ENCODE data around the gene ISCA2. TPM values are rescaled to one million over a fixed set of nuclear protein-coding genes. Genes with fewer than 3 reads are reported as not detected.

ISCA2 gene
- total RNA-seq = 9.0 and 30.7 TPM in 2 replicates

GRCh38 chr14:74493343-74494261 is at the start of gene ISCA2:
ISCA2 (plus strand) TSS chr14:74493765; CDS start chr14:74493775, 10 bp downstream.

GRCh38 chr14:74492776-74493342 is 706 bp upstream of the ISCA2 start, which contains the start of gene NPC2:
NPC2 (minus strand) TSS chr14:74493305; CDS start chr14:74493274, 31 bp downstream.

Other genes starting within 250 kb of the ISCA2 start
- gene ABCD4, start 190.8 kb upstream of the ISCA2 start, total RNA-seq = 18.1 and 25.5 TPM in 2 replicates
- not detected in 2 replicates for gene VRTN, start 145.3 kb upstream of the ISCA2 start, total RNA-seq
- gene SYNDIG1L, start 67.6 kb upstream of the ISCA2 start, total RNA-seq = not detected in 2 replicates
- 325 and 369 TPM in 2 replicates for gene NPC2, start 460 bp upstream of the ISCA2 start, total RNA-seq
- 21.2 and 28.1 TPM in 2 replicates for gene LTBP2, start 118.5 kb downstream of the ISCA2 start, total RNA-seq
- gene AREL1, start 219.3 kb downstream of the ISCA2 start, total RNA-seq = 24.4 and 24.8 TPM in 2 replicates
- 28.8 and 34.9 TPM in 2 replicates for gene FCF1, start 219.4 kb downstream of the ISCA2 start, total RNA-seq